ENCODE measurements around the gene TMEM229B.

TMEM229B gene

GRCh38 chr14:67436006-67436866 is 52.3 kb downstream of the TMEM229B start:
- no peak overlapping the region for H3K4me3 ChIP-seq (ENCODE audit: low read length)
- no peak for DNase-seq (ENCODE audit: low read depth, low spot score)

- no peak for DNase-seq (ENCODE audit: low read depth, low spot score)
- H3K4me3 ChIP-seq (ENCODE audit: low read length), result no peak overlapping the region
Observed at GRCh38 chr14:67435603-67436002, 52.9 kb downstream of the TMEM229B start.

GRCh38 chr14:67432050-67432564 is 56.4 kb downstream of the TMEM229B start:
- H3K4me3 ChIP-seq (ENCODE audit: low read length), result no peak overlapping the region

GRCh38 chr14:67429510-67430205 is 58.9 kb downstream of the TMEM229B start:
- H3K4me3 ChIP-seq (ENCODE audit: low read length), result no peak overlapping the region
- DNase-seq (ENCODE audit: low read depth, low spot score), result no peak

More at GRCh38 chr14:67432050-67432564, 56.4 kb downstream of the TMEM229B start:
- DNase-seq (ENCODE audit: low read depth, low spot score), result no peak

- no peak for DNase-seq (ENCODE audit: low read depth, low spot score)
- H3K4me3 ChIP-seq (ENCODE audit: low read length), result no peak overlapping the region
Observed at GRCh38 chr14:67428501-67429031, 60.0 kb downstream of the TMEM229B start.

- H3K4me3 ChIP-seq (ENCODE audit: low read length), result no peak overlapping the region
- peak; percentile 66 for DNase-seq (ENCODE audit: low read depth, low spot score)
Observed at GRCh38 chr14:67426983-67427606, 61.4 kb downstream of the TMEM229B start.

GRCh38 chr14:67426161-67426560 is 62.4 kb downstream of the TMEM229B start:
- DNase-seq (ENCODE audit: low read depth, low spot score), result no peak
- H3K4me3 ChIP-seq (ENCODE audit: low read length), result no peak overlapping the region

GRCh38 chr14:67425608-67426007 is 62.9 kb downstream of the TMEM229B start:
- no peak overlapping the region for H3K4me3 ChIP-seq (ENCODE audit: low read length)
- no peak for DNase-seq (ENCODE audit: low read depth, low spot score)

- DNase-seq (ENCODE audit: low read depth, low spot score), result no peak
- no peak overlapping the region for H3K4me3 ChIP-seq (ENCODE audit: low read length)
Observed at GRCh38 chr14:67424539-67424938, 64.0 kb downstream of the TMEM229B start.

- no peak for DNase-seq (ENCODE audit: low read depth, low spot score)
- H3K4me3 ChIP-seq (ENCODE audit: low read length), result no peak overlapping the region
Observed at GRCh38 chr14:67423424-67423823, 65.1 kb downstream of the TMEM229B start.

- DNase-seq (ENCODE audit: low read depth, low spot score), result no peak
- H3K4me3 ChIP-seq (ENCODE audit: low read length), result no peak overlapping the region
Observed at GRCh38 chr14:67421356-67422224, 66.9 kb downstream of the TMEM229B start.
